GM19043 (cell line): ENCODE data around the gene CNNM1.

Source experiments
- ATAC-seq: cut with Tn5 transposase; IDR thresholded peaks from one replicate; pipeline ENCODE4 v1.9.1; 2021; ENCODE audit warnings: low read depth; ENCODE audit not compliant: unreplicated experiment

The CNNM1 gene

GRCh38 chr10:99410146-99410545, 81.0 kb downstream of the CNNM1 start:
- no peak for ATAC-seq

- no peak for ATAC-seq
These were observed 81.7 kb downstream of the CNNM1 start for GRCh38 chr10:99410876-99411275.

GRCh38 chr10:99411546-99411945, 82.4 kb downstream of the CNNM1 start:
- no peak for ATAC-seq

- no peak for ATAC-seq
These were observed 82.9 kb downstream of the CNNM1 start for GRCh38 chr10:99412099-99412498.

- ATAC-seq: no peak
These were observed 89.9 kb downstream of the CNNM1 start for GRCh38 chr10:99418910-99419624.

- ATAC-seq: no peak
These were observed 90.5 kb downstream of the CNNM1 start for GRCh38 chr10:99419688-99420087.

GRCh38 chr10:99421233-99421739, 92.1 kb downstream of the CNNM1 start:
- no peak for ATAC-seq

GRCh38 chr10:99422529-99423096, 93.5 kb downstream of the CNNM1 start:
- no peak for ATAC-seq

- no peak for ATAC-seq
These were observed 95.5 kb downstream of the CNNM1 start for GRCh38 chr10:99424656-99425055.

- no peak for ATAC-seq
These were observed 96.0 kb downstream of the CNNM1 start for GRCh38 chr10:99425204-99425603.

- ATAC-seq: no peak
These were observed 97.5 kb downstream of the CNNM1 start for GRCh38 chr10:99426689-99427088.

GRCh38 chr10:99427566-99428190, 98.5 kb downstream of the CNNM1 start:
- ATAC-seq: no peak

- ATAC-seq: no peak
These were observed 100.5 kb downstream of the CNNM1 start for GRCh38 chr10:99429517-99430095.

- peak; percentile 2 for ATAC-seq
These were observed 100.9 kb downstream of the CNNM1 start for GRCh38 chr10:99430116-99430450.

GRCh38 chr10:99430451-99431189, 101.5 kb downstream of the CNNM1 start, which contains the start of gene GOT1:
Gene GOT1 (minus strand): TSS chr10:99430624. CDS start chr10:99430565, 59 bp downstream.
- peak; percentile 95 for ATAC-seq

GRCh38 chr10:99431190-99431760, 102.1 kb downstream of the CNNM1 start:
- ATAC-seq: no peak

- ATAC-seq: no peak
These were observed 102.9 kb downstream of the CNNM1 start for GRCh38 chr10:99432047-99432446.

- ATAC-seq: no peak
These were observed 103.7 kb downstream of the CNNM1 start for GRCh38 chr10:99432881-99433280.

GRCh38 chr10:99433378-99434020, 104.3 kb downstream of the CNNM1 start:
- ATAC-seq: no peak
